GM03348 (cell line): Measurements from ENCODE around the gene ZNF275.
"Not testable (repeated sequence)": the region's sequence is repeated elsewhere in the genome, so short reads cannot be mapped to it uniquely, and the experiment has no call there.

Experiments
- DNase-seq: peaks from one replicate; pipeline ENCODE4 v3.0.0; 2012; ENCODE audit warnings: low spot score

The ZNF275 gene

DNA sequence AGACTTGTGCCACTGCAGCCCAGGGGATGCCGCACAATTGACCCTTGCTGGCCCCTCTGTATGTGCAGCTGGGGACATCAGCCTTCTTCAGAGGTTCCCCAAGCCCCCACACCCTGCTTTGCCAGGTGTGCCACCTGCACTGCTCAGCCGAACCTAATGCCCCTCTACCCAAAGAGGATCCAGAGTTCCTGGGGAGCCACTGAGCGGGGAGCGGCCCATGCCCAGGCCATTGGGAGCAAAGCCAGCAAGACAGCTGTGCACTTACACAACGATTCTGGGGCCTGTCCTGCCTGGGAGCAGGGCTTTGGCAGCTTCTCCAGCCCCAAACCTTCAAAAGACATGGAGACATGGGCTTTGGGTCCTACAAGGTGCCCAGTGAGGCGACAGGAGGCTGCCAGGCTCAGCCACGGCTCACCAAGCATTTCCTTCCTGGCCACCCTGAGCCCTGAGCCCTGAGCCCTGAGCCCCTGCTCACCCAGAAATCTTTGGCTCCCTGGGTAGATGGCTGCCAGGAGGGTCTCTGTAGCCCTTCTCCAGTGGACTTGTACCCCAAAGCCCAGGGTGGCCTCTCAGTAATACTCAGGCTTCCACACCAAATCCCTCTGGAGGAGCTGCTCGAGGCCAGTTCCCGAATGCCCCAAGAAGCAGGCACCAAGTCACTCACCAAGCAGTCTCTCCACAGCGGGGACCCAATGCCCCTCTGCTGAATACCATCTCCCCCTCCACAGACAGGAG lies 54.2 kb downstream of the ZNF275 start:
- no peak for DNase-seq

DNA sequence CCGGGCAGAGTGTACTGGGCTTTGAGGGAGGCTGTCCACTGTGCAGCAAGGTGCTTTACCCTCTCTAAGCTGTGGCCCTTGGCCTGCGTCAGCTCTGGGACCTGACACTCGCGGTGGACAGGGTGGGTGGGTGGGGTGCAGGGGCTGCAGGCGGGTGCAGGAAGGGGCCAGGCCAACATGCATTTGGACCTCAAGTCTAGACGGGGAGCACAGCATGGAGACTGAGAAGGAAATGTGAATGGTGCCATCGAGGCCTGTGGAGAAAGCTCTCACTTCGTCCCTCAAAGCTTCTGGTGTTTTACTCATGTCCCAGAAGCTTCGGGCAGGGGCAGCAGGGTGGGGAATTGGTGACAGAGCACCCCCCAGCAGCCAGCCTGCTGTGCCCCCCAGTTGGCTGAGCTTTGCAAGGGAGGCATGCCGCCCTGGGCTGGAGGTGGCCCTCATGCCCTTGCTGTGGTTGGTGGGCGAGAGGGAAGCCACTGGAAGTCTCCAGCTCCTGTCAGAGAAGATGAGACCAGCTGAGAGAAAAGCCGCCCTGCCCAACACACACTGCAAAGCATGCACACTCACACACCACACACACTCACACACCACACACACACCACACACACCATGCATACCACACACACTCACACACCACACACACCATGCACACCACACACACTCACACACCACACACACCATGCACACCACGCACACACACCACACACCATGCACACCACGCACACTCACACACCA lies 54.9 kb downstream of the ZNF275 start:
- DNase-seq, result no peak

DNA sequence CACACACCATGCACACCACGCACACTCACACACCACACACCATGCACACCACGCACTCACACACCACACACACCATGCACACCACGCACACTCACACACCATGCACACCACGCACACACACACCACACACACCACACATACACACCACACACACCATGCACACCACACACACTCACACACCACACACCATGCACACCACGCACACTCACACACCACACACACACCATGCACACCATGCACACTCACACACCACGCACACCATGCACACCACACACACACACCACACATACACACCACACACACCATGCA lies 55.5 kb downstream of the ZNF275 start:
- not testable (repeated sequence) for DNase-seq

DNA sequence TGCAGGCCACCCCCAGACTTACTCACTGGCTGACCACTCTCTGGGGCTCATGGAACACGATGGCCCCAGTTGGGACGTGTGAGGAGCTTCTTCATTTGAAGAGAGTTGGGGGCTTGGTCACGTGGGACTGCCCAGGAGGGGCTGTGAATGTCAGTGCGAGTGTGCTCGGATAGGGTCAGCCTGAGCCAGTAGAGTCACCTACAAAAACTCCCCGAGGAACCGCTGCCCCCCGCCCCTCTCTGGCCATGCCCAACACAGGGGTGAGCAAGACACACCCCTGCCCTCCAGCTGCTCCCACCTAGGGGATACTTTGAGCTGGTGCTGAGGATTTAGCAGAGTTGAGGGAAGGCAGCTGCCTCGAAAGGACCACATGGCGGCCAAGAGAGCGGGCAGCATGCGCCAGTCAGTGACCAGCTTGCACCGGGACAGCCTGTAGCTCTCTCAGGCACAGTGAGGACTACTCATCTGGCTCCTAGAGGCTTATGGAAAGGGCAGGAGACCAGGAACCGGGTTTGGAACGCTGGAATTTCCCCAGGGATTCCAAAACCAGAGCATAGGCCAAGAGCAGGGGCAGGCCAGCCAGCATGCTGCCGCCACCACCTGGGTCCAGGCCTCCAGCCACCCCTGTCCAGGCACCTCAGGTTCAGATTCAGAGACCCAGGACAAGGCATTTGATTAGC lies 58.8 kb downstream of the ZNF275 start:
- DNase-seq, result no peak

DNA sequence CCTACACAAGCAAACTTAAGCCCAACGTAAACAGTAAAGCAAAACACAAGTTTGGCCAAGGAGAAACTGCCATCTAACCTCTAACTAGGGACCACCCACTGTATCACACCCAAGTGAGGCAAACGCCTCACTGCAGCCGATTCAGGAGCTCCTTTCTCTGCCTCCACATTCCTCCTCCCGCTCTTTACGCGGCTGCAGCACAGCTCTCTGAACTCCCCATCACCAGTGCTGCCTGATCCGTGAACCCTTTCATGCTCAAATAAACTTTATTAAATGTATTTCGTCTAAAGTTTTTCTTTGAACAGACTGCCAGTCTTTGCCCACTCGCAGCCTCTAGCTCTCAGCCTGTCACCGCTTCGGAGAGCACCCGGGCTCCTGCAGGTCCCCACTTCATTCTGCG lies 60.7 kb downstream of the ZNF275 start:
- DNase-seq, result no peak

DNA sequence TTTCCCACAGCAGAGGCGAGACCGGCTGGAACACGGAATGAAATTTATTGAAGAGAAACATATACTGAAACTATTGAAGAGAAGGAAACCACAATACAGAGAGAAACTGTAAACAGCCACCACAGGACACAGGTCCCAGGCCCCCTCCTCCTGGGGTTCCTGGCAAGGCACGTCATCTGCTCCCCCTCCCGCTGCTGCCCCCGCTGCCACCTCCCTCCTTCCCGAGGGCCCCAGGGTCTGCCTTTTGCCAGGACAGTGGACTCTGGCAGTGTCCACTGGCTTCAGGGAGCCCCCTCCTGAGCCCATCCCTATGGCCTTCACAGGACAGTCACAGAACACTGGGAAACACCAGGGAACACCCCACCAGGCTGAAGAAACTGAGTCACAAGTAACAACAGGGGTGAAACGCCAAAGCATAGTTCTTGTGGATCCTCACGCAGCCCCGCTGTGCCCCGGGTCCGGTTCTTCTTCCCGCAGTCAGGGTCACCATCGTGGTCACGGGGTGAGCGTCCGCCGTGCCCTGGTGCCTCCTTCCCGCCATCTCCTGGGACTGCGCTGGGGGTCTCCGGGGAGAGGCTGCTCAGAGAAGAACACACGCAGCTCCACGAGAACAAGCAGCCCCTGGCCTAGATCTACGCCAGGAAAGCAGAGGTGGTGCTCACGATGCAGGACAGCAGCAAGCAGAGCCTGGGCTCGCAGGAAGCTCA lies 61.8 kb downstream of the ZNF275 start:
- no peak for DNase-seq

DNA sequence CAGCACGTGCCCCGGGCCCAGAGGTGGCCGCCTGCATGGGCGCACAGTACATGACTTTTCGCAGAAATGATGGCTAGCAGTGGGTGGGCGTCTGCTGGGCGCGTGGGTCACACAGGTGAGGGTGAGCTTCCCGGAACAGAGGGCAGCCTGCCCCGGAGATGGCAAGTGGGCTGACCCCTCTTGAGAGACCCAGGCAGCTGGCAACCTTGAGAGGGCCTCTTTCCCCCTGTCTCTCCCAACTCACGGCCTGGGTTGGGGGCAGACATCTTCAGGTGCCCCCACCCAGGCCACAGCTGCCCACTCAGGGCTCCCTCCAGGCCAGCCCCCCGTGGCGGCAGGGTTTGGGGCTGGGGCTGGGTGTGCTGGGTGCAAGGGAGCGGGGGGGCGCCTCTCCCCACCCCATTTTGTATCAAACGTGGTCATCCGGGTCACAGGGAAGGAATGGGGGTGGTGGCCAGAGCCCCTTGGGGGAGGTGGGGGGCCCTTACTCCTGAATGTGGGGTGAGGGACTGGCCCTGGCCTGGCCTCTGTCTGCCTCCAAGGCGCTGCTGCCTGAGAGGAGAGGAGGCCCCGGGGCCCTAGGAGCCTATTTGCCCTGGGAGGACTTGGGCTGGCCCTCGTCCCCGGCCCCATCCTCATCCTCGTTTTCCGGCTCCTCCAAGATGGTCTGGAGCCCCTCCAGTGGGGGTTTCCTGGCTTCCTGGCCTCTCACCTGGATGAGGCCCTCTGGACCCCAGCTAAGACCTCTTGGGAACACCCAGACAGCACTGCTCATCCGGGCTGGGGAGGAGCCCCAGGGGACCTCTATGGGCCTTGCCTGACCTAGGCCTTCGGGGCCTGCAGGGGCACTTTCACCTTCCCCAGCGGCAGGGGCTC lies 62.6 kb downstream of the ZNF275 start:
- DNase-seq, result no peak

DNA sequence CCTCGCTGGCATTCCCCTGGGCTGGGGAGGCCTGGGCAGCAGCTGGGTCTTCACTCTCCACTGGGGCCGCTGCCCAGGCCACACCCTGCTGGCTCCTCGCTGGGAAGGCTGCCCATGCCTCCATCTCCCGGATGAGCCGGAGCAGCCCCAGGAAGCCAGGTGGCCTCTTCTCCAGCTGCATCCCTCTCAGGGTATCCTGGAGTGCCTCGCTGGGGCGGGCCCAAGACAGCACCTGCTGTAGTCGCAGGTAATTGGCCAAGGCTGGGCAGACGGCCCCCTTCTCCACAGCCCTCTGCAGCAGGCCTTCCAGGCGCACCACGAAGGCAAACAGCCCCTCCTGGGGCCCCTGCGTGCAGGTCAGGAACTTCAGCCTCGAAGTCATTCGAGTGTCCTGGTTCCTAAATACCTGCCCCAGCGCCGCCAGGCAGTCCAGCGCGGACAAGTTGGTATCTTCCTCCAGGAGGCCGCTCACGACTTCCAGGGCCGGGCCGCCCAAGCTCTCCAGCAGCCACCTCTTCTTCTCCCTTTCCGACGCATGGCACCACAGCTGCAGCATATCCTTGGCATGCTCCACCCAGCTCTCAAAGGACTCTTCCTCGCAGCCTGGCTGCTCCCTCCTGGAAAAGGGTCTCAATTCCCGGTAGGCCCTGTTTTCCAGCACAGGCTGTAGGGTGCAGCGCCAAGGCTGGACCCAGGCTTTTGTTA lies 63.5 kb downstream of the ZNF275 start:
- no peak for DNase-seq

DNA sequence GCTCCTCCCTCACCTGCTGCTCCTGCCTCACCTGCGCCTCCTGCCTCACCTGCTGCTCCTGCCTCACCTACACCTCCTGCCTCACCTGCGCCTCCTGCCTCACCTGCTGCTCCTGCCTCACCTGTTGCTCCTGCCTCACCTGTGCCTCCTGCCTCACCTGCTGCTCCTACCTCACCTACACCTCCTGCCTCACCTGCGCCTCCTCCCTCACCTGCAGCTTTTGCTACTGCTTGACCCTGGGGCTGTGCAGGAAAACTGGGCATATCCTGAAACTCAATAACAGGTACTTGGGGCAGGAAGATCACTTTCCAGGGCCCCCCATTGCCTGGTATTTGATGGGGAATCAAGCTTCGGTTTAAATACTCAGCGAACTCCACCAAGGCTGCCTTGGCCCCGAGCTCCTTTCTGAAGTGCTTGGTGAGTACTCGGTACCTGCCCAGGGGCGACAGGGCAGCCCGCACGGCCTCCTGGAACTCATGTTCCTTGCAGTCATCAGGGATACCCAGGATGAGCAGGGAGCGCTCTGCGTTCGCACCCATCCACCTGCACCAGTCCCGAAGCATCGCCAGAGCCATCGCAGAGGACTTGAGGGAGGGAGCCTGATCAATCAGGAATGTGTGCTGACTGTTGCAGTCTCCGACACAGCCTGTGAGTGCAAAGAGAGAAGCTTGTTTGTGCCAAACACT lies 64.5 kb downstream of the ZNF275 start:
- DNase-seq, result no peak

DNA sequence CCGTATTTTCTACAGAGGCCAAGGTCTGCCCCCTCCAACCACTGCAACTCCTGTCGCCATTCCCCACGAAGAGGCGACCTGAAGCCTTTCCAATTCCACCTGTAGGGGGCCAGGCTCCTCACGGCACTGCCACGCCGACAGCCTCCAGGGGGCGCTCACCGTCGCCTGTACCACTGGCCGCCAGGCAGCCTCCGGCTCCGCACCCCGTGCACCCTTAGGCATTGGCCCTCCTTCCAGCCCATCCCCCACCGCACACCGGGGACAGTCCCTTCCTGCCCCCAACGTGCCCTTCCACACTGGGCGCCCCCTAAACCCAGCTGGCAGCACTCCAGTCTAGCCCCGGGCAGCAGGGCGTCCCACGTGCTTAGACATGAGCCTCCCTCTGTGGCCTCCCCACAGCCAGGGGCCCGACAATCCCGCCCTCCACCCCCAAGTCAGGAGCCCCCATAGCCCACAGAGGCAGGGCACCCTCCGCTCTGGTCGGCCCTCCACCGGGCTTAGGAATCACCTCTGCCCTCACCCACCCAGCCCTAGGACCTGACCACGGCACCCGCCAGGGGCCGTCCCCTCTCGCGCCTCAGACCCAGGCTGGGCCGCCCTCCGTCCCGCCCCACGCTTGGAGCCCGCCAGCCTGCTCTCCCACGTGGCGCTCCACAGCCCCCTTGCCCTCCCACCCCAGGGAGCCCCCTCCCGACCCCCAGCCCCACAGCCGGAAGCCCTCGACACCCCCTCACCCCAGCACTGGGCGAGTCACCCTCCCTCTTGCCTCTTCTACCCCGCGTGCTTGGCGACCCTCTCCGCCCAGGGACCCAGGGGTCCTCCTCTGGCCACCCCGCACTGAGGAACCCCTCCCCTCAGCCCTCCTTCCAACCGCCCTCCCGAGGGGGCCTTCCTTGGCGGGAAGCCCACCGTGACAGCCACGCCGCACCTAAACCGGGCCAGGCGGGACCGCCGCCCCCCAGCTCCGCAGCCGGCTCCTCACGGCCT lies 66.5 kb downstream of the ZNF275 start:
- no peak for DNase-seq

DNA sequence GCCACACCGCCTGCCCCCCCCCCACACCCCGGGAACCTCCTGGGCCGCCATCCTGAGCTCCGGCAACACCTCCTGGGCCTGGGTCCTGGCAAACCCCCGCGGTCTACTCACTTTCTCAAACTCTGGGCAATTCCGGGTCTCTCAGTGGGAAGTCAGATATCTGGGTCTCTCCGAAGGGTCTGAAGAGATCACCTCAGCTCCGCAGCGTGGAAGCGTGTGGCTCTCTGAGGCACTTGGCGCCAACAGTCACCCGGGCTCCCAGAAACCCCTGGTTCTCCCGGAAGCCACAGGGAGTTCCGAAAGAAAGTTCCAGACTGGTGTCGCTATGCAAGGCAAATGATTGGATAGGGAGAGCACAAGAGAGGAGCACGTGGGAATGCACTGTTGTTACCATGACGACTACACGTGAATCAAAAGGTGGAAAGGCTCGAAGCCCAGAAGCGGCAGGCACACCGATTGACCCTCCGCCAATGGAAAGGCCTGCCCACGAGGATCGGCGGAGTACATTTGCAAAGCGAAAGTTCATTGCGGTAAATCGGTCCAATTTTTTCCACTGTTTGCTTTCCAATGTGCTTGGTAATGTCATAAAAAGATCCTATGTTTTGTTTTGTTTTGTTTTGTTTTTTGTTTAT lies 67.3 kb downstream of the ZNF275 start, which contains the start of gene PNMA6E:
Gene PNMA6E (minus strand): TSS at position 218 of the 632 bp plus-strand sequence. CDS start 2,501 bp downstream, outside the sequence.
- no peak for DNase-seq
